GM06990 (cell line): Measurements from ENCODE around the gene LRCH3.

ENCODE experiments used
- DNase-seq: peaks from one replicate; pipeline ENCODE4 v3.0.0-alpha.2; 2011; ENCODE audit not compliant: insufficient read length; ENCODE audit errors: extremely low read depth
- H3K27me3 ChIP-seq: replicated peaks from 2 replicates; pipeline ENCODE4 v1.6.0; 2011; ENCODE audit warnings: low read length; ENCODE audit not compliant: control insufficient read depth, insufficient read depth
- H3K36me3 ChIP-seq: 2 replicates; pipeline ENCODE4 v1.5.1; 2011; ENCODE audit warnings: low read length; ENCODE audit not compliant: control insufficient read depth, insufficient read depth
- H3K4me3 ChIP-seq: replicated peaks from 2 replicates; pipeline ENCODE4 v1.5.1; 2011; ENCODE audit warnings: low read depth, mild to moderate bottlenecking, control low read depth, low read length
- CTCF ChIP-seq: IDR thresholded peaks from 2 replicates; pipeline ENCODE4 v1.5.1; 2011; ENCODE audit warnings: low read length, control low read depth, mild to moderate bottlenecking, inconsistent platforms; ENCODE audit not compliant: insufficient read depth, poor library complexity, severe bottlenecking

LRCH3 gene

GRCh38 chr3:197856199-197856816, 65.3 kb downstream of the LRCH3 start:
- H3K4me3 ChIP-seq: no peak overlapping the region
- H3K36me3 ChIP-seq: peaks cover 3% of the 10 kb centered on the region
- no peak for DNase-seq
- no peak for TF ChIP-seq CTCF
- H3K27me3 ChIP-seq: no peaks in the 10 kb centered on the region

- Histone ChIP-seq H3K27me3 (no peaks in the 10 kb centered on the region), H3K36me3 (peaks cover 3% of the 10 kb centered on the region), H3K4me3 (no peak overlapping the region)
- no peak for DNase-seq
- TF ChIP-seq CTCF: no peak
These were observed 67.1 kb downstream of the LRCH3 start for GRCh38 chr3:197858133-197858532.

- peaks cover 3% of the 10 kb centered on the region for H3K36me3 ChIP-seq
- TF ChIP-seq CTCF: no peak
- no peak overlapping the region for H3K4me3 ChIP-seq
- DNase-seq: no peak
- H3K27me3 ChIP-seq: no peaks in the 10 kb centered on the region
These were observed 67.5 kb downstream of the LRCH3 start for GRCh38 chr3:197858598-197858997.

GRCh38 chr3:197866035-197866434, 75.0 kb downstream of the LRCH3 start:
- no peak for DNase-seq
- Histone ChIP-seq H3K36me3 (no peaks in the 10 kb centered on the region; the same call in none of the 2 replicates), H3K27me3 (no peaks in the 10 kb centered on the region), H3K4me3 (no peak overlapping the region)
- TF ChIP-seq CTCF: no peak

- Histone ChIP-seq H3K27me3 (no peaks in the 10 kb centered on the region), H3K36me3 (peaks cover 11% of the 10 kb centered on the region), H3K4me3 (no peak overlapping the region)
- DNase-seq: no peak
- no peak for TF ChIP-seq CTCF
These were observed 82.3 kb downstream of the LRCH3 start for GRCh38 chr3:197873329-197873728.

- H3K27me3 ChIP-seq: no peaks in the 10 kb centered on the region
- H3K4me3 ChIP-seq: no peak overlapping the region
- no peak for DNase-seq
- no peak for TF ChIP-seq CTCF
- peaks cover 11% of the 10 kb centered on the region for H3K36me3 ChIP-seq
These were observed 83.0 kb downstream of the LRCH3 start for GRCh38 chr3:197874064-197874463.
